HepG2 (cell line): ENCODE measurements around the gene ITCH. TPM values are rescaled to one million over a fixed set of nuclear protein-coding genes. Genes with fewer than 3 reads are reported as not detected.

Source experiments
- ATAC-seq: fragments of 200-7000 bp; cut with Tn5 transposase; 3 replicates; pipeline ENCODE4 v1.9.1; 2020; ENCODE audit warnings: mild to moderate bottlenecking, moderate library complexity
- BruUV-seq: library from RNA; stranded (reverse); fragments of 400-500 nt; replicated peaks from 2 replicates; lab custom pipeline; 2021; lab: Mats Ljungman, UMichigan
- CTCF ChIA-PET: fragments of 300-600 bp; formaldehyde crosslinking; extraction: SDS; loops from one replicate; lab custom pipeline; 2021; ENCODE audit warnings: low total read pairs, inconsistent platforms, low intra/inter-chr PET ratio; lab: Yijun Ruan, JAX
- POLR2A ChIA-PET: fragments of 350-600 bp; sonication (Branson Sonifier 250); formaldehyde crosslinking; loops from one replicate; lab custom pipeline; 2020; ENCODE audit warnings: antibody characterized with exemption, inconsistent platforms; lab: Yijun Ruan, JAX
- DNase-seq: peaks from one replicate; pipeline ENCODE4 v3.0.0-alpha.2; 2015; ENCODE audit warnings: low spot score
- FAIRE-seq: peaks from 3 replicates; lab custom pipeline; 2011; peaks lifted over from hg19 to GRCh38; lab: Jason Lieb, UNC
- H2AFZ ChIP-seq: one replicate; pipeline ENCODE4 v1.6.1; 2011; ENCODE audit warnings: low read length, inconsistent platforms
- H3K27ac ChIP-seq: fragments of 300-600 bp; 3 replicates; pipeline ENCODE4 v1.8.0; 2011; ENCODE audit warnings: mixed run types, mild to moderate bottlenecking, mixed read lengths, low read length, inconsistent platforms; ENCODE audit not compliant: insufficient read depth; ENCODE audit errors: extremely low read length
- H3K27me3 ChIP-seq, 2 experiments: fragments of 200-600 bp in 1 of 2; 2 replicates in 1 of 2; 3 replicates in 1 of 2; pipeline versions ENCODE4 v1.6.0 to v1.8.0; 2011; ENCODE audit warnings: low read length in 2 of 2, mild to moderate bottlenecking in 2 of 2, moderate library complexity in 2 of 2, inconsistent platforms in 1 of 2; ENCODE audit not compliant: insufficient read depth in 2 of 2, control insufficient read depth in 1 of 2
- H3K36me3 ChIP-seq, 2 experiments: fragments of 200-600 bp in 1 of 2; replicated peaks in 1 of 2; 2 replicates in 1 of 2; 3 replicates in 1 of 2; pipeline versions ENCODE4 v1.5.1 to v1.8.0; 2011; ENCODE audit warnings: low read length in 2 of 2, inconsistent platforms in 1 of 2; ENCODE audit not compliant: insufficient read depth in 2 of 2, control insufficient read depth in 1 of 2
- H3K4me1 ChIP-seq: 2 replicates; pipeline ENCODE4 v1.5.1; 2012; ENCODE audit warnings: low read length, inconsistent platforms; ENCODE audit not compliant: insufficient read depth
- H3K4me2 ChIP-seq: 2 replicates; pipeline ENCODE4 v1.6.0; 2011; ENCODE audit warnings: low read depth, low read length, inconsistent platforms
- H3K4me3 ChIP-seq, 3 experiments: fragments of 200-600 bp in 1 of 3; sonication (generic), shearing (Covaris generic) in 1 of 3; replicated peaks in 1 of 3; 2 replicates each; pipeline ENCODE4 v1.5.1; 2011 to 2016; ENCODE audit warnings: low read length in 3 of 3, inconsistent platforms in 2 of 3, low read depth in 2 of 3, mild to moderate bottlenecking in 2 of 3, control low read depth in 1 of 3, mixed read lengths in 1 of 3; ENCODE audit not compliant: insufficient read depth in 1 of 3
- H3K79me2 ChIP-seq: one replicate; pipeline ENCODE4 v1.6.1; 2011; ENCODE audit warnings: low read length, inconsistent platforms; ENCODE audit not compliant: insufficient read depth
- H3K9ac ChIP-seq: 2 replicates; pipeline ENCODE4 v1.6.0; 2011; ENCODE audit warnings: mild to moderate bottlenecking, low read depth, low read length, inconsistent platforms; ENCODE audit not compliant: insufficient read depth
- H3K9me3 ChIP-seq: 2 replicates; pipeline ENCODE4 v1.5.1; 2012; ENCODE audit warnings: mild to moderate bottlenecking, low read length
- H4K20me1 ChIP-seq: 2 replicates; pipeline ENCODE4 v1.6.0; 2011; ENCODE audit warnings: inconsistent platforms, mild to moderate bottlenecking, low read length, moderate library complexity; ENCODE audit not compliant: insufficient read depth
- ZNF687 ChIP-seq: sonication (generic); formaldehyde crosslinking; IDR thresholded peaks from 2 replicates; pipeline ENCODE4 v1.5.1; 2020; ENCODE audit warnings: mild to moderate bottlenecking, missing genetic modification reagents, moderate library complexity
- ZXDC ChIP-seq: sonication (generic); formaldehyde crosslinking; IDR thresholded peaks from 2 replicates; pipeline ENCODE4 v1.5.0; 2020; ENCODE audit warnings: mild to moderate bottlenecking, missing genetic modification reagents
- WGBS: methylation state at CpG from one replicate; pipeline ENCODE4 v1.1.6; 2017; ENCODE audit warnings: low lambda C conversion rate; 5-methylcytosine and 5-hydroxymethylcytosine counted together
- in situ Hi-C: cut with HindIII; loops from 2 replicates; pipeline ENCODE4 v1.10.0; 2017; ENCODE audit warnings: low pct_unique_long_range_greater_than_20kb; ENCODE audit not compliant: extremely low pct_ligation_motif_present
- intact Hi-C: fragments of 100-400 bp; cut with micrococcal nuclease; formaldehyde crosslinking; loops from one replicate; pipeline ENCODE4 v1.10.0; 2022; ENCODE audit not compliant: unreplicated experiment
- polyA plus RNA-seq, 8 experiments: library from polyadenylated mRNA; depleted of rRNA in 3 of 8; stranded (reverse) in 7 of 8; unstranded in 1 of 8; fragments of >200 nt; fragmentation: Illumina TruSeq in 4 of 8; extraction: Trizol in 4 of 8; gene quantifications; 2 replicates each; pipeline versions ENCODE4 v1.2.1 to v1.2.3, GENCODE V29; 2011 to 2016; ENCODE audit warnings: low read depth in 4 of 8, missing spikeins in 1 of 8, mixed read lengths in 1 of 8; ENCODE audit not compliant: insufficient read depth in 1 of 8
- total RNA-seq, 5 experiments: library from RNA; depleted of rRNA; stranded (reverse); fragments of >200 nt; fragmentation: Illumina TruSeq; extraction: Trizol; gene quantifications; 2 replicates each; pipeline ENCODE4 v1.2.3, GENCODE V29; 2016; ENCODE audit warnings: low read depth in 1 of 5

ITCH gene
- total and polyA plus RNA-seq, 2 of the 13 experiments (the other 11 are each of a cell fraction or from before 2014, with no cell fraction given), result 20.5 to 112 TPM

DNA sequence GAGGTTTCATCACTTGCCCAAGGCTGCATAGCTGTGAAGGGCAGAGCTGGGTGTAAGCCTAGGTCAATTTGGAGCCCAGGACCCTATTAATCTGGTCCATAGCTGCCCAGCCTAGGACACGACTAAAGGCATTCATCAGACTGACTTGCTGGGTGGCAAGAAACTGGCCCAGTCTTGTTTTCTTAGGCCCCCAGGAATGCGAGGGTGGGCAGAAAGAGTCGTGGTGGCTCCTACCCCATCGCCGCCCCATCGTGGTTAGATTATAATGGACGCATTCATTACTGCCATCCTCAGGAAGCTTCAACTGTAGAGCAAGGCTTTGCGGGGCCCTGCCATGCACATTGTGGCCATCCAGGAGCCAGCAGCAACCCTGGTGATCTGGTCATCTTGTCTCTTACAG is 169.2 kb downstream of the ITCH start:
- in situ Hi-C loops (no loop called here), intact Hi-C loops (no loop called here)
- Histone ChIP-seq H2AFZ (no peak overlapping the region), H4K20me1 (peaks cover 4% of the 10 kb centered on the region; the same call in 1 of the 2 replicates), H3K4me1 (no peaks in the 10 kb centered on the region), H3K4me2 (no peak overlapping the region), H3K79me2 (peaks cover 13% of the 10 kb centered on the region), H3K27me3 (no peaks in the 10 kb centered on the region), H3K4me3 (no peak overlapping the region), H3K9ac (no peak overlapping the region), H3K9me3 (no peaks in the 10 kb centered on the region), H3K36me3 (peaks cover 71 to 93% of the 10 kb centered on the region in 2 experiments), H3K27ac (no peak overlapping the region)
- 95% methylated on average over 8 of the region's 8 CpGs for WGBS
- ATAC-seq (no peak), FAIRE-seq (no peak), DNase-seq (no peak)
- TF ChIP-seq ZNF687 (0 out of 2 replicates have a peak, but pooled peaks have one; percentile 17), ZXDC (CRISPR knock-in tag) (no peak)
- POLR2A ChIA-PET, result interaction anchor here (0.9 kb wide), 1 partner anchor 17 kb away, joined by 5 read pairs; the partner anchor contains the start of gene DYNLRB1
- no TSS peak for BruUV-seq
- CTCF ChIA-PET, result no interaction called here
